ENCODE measurements around the gene NOS3. TPM values are rescaled to one million over a fixed set of nuclear protein-coding genes. Genes with fewer than 3 reads are reported as not detected.

NOS3 gene
- total and polyA plus RNA-seq, 9 of the 15 experiments (the other 6 are each of a cell fraction or from before 2014, with no cell fraction given), result 1.1 to 121 (median 23.6) TPM

DNA sequence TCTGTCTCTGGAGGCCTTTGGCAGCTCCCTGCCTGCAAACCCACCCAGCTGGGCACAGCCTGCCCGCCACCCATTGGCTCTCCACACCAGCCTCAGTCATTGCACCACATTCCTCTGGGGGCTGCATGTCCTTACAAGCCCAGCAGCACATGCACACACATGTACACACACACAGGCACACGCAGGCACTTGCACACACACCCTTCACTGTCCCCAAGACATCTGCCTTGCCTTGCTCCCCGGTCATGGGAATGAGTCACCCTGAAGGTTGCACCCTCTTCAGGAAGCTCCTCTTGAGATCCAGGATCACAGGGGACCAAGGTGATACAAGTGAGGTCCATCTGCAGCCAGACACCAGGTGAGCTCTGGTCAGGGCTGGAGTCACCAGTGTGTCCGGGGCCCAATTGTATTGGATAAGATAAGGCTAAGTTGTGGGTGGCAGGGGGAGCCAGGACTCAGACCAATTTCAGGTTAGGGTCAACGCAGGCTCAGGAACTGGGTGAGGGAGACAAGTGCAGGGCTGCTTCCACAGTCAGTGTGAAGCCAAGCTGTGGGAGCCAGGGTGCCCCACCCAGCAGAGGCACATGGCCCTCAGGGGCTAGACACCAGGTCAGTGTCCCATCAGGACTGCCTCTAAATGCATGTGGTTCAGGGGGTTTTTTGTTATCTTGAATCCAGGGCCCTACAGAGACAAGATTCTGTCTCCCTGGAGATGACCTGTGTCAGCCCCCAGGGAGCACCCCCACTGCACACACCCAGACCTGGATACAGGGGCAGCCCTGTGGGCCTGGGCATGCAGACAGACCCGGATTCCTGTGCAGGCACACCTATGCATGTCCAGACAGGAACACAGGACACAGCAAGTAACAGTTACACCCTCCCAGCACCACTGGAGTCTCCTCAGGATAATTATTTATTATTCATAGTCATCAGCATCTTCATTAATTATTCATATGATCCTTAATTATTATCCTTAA lies 46.5 kb upstream of the NOS3 start (continued):
- TF ChIP-seq, protein P1, sequence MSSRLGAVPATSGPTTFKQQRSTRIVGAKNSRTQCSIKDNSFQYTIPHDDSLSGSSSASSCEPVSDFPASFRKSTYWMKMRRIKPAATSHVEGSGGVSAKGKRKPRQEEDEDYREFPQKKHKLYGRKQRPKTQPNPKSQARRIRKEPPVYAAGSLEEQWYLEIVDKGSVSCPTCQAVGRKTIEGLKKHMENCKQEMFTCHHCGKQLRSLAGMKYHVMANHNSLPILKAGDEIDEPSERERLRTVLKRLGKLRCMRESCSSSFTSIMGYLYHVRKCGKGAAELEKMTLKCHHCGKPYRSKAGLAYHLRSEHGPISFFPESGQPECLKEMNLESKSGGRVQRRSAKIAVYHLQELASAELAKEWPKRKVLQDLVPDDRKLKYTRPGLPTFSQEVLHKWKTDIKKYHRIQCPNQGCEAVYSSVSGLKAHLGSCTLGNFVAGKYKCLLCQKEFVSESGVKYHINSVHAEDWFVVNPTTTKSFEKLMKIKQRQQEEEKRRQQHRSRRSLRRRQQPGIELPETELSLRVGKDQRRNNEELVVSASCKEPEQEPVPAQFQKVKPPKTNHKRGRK (tag; IDR thresholded peaks at IDR 0.05), result no peak
- TF ChIP-seq TBP (optimal IDR thresholded peaks at IDR 0.05; ENCODE audit: low read depth, low read length) (no peak), TCF3 (CRISPR knock-in tag; IDR thresholded peaks at IDR 0.05) (no peak), NR1H2 (CRISPR knock-in tag; IDR thresholded peaks at IDR 0.05) (no peak), JUN (IDR thresholded peaks at IDR 0.05; ENCODE audit: borderline replicate concordance, low read depth, low read length) (no peak), JUN (CRISPR knock-in tag; IDR thresholded peaks at IDR 0.05; ENCODE audit: borderline replicate concordance) (no peak), PHF20 (IDR thresholded peaks at IDR 0.05; ENCODE audit: partially characterized antibody) (no peak), SMARCE1 (IDR thresholded peaks at IDR 0.05) (no peak), RCOR1 (IDR thresholded peaks at IDR 0.05; ENCODE audit: borderline replicate concordance in 1 of 2, low read depth in 2 of 2, low read length in 2 of 2) (no peak), PHTF2 (CRISPR knock-in tag; IDR thresholded peaks at IDR 0.05) (no peak), FOSL1 (tag; conservative IDR thresholded peaks at IDR 0.05) (peak; percentile 68), MAFF (IDR thresholded peaks at IDR 0.05; ENCODE audit: low read length) (no peak), ZBTB1 (CRISPR knock-in tag; IDR thresholded peaks at IDR 0.05; ENCODE audit: borderline replicate concordance, low read depth) (no peak)
- TF ChIP-seq, protein P2, sequence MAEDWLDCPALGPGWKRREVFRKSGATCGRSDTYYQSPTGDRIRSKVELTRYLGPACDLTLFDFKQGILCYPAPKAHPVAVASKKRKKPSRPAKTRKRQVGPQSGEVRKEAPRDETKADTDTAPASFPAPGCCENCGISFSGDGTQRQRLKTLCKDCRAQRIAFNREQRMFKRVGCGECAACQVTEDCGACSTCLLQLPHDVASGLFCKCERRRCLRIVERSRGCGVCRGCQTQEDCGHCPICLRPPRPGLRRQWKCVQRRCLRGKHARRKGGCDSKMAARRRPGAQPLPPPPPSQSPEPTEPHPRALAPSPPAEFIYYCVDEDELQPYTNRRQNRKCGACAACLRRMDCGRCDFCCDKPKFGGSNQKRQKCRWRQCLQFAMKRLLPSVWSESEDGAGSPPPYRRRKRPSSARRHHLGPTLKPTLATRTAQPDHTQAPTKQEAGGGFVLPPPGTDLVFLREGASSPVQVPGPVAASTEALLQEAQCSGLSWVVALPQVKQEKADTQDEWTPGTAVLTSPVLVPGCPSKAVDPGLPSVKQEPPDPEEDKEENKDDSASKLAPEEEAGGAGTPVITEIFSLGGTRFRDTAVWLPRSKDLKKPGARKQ (CRISPR knock-in tag; IDR thresholded peaks at IDR 0.05), result no peak
- TF ChIP-seq, protein P3, sequence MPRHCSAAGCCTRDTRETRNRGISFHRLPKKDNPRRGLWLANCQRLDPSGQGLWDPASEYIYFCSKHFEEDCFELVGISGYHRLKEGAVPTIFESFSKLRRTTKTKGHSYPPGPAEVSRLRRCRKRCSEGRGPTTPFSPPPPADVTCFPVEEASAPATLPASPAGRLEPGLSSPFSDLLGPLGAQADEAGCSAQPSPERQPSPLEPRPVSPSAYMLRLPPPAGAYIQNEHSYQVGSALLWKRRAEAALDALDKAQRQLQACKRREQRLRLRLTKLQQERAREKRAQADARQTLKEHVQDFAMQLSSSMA (CRISPR knock-in tag; IDR thresholded peaks at IDR 0.05), result no peak
- TF ChIP-seq, protein P4, sequence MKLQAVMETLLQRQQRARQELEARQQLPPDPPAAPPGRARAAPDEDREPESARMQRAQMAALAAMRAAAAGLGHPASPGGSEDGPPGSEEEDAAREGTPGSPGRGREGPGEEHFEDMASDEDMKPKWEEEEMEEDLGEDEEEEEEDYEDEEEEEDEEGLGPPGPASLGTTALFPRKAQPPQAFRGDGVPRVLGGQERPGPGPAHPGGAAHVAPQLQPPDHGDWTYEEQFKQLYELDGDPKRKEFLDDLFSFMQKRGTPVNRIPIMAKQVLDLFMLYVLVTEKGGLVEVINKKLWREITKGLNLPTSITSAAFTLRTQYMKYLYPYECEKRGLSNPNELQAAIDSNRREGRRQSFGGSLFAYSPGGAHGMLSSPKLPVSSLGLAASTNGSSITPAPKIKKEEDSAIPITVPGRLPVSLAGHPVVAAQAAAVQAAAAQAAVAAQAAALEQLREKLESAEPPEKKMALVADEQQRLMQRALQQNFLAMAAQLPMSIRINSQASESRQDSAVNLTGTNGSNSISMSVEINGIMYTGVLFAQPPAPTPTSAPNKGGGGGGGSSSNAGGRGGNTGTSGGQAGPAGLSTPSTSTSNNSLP (IDR thresholded peaks at IDR 0.05; ENCODE audit: borderline replicate concordance, low read depth, low read length), result no peak
- TF ChIP-seq, protein P5, sequence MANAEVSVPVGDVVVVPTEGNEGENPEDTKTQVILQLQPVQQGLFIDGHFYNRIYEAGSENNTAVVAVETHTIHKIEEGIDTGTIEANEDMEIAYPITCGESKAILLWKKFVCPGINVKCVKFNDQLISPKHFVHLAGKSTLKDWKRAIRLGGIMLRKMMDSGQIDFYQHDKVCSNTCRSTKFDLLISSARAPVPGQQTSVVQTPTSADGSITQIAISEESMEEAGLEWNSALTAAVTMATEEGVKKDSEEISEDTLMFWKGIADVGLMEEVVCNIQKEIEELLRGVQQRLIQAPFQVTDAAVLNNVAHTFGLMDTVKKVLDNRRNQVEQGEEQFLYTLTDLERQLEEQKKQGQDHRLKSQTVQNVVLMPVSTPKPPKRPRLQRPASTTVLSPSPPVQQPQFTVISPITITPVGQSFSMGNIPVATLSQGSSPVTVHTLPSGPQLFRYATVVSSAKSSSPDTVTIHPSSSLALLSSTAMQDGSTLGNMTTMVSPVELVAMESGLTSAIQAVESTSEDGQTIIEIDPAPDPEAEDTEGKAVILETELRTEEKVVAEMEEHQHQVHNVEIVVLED (CRISPR knock-in tag; IDR thresholded peaks at IDR 0.05), result no peak
- TF ChIP-seq, protein P6, sequence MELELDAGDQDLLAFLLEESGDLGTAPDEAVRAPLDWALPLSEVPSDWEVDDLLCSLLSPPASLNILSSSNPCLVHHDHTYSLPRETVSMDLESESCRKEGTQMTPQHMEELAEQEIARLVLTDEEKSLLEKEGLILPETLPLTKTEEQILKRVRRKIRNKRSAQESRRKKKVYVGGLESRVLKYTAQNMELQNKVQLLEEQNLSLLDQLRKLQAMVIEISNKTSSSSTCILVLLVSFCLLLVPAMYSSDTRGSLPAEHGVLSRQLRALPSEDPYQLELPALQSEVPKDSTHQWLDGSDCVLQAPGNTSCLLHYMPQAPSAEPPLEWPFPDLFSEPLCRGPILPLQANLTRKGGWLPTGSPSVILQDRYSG (tag; conservative IDR thresholded peaks at IDR 0.05; ENCODE audit: low read depth), result no peak

Measured in K562 (cell line).